ENCODE results near the gene BPTF.
"Not testable (repeated sequence)": the region's sequence is repeated elsewhere in the genome, so short reads cannot be mapped to it uniquely, and the experiment has no call there.

Gene BPTF

GRCh38 chr17:67833134-67833533, 7.8 kb downstream of the BPTF start:
- no peak for DNase-seq (ENCODE audit: low spot score)

- peak; percentile 58 for DNase-seq (ENCODE audit: low spot score)
Measured at GRCh38 chr17:67833946-67834631, 8.8 kb downstream of the BPTF start.

- no peak for DNase-seq (ENCODE audit: low spot score)
Measured at GRCh38 chr17:67834634-67835033, 9.3 kb downstream of the BPTF start.

DNA sequence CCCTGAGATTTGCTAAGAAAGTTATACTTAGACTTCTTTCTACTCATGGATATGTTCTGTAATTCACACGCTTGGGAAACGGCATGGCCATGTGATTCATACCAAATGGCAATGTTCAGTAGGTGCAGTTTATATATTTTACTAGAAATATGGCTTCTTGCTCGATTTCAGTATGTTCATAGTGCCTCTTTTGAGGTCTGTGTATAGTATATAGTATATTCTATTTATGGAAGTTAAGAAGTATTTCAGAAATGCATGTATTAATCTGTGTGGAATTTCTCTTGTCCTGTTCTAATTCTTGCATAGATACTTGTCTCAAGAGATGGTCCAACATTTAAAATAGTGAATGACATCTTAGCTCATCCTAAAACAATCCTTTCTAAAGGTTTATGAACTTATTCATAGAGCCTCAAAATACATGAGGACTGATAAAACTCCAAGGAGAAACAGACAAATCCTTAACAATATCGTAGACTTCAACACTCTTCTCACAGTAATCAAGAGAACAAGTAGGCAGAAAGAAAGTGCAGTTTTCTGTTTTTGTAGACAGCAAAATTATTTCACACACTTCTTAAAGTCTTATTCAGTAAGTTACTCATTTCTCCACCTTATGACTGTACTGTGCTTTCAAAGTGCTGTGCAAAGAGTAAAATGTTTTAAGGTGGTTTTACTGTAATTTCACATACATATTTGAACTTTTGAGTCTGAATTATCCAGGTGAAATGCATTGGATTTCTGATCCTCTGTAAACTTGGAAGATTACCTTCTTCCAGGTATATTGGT, 11.1 kb downstream of the BPTF start:
- no peak for DNase-seq (ENCODE audit: low spot score)

- no peak for DNase-seq (ENCODE audit: low spot score)
Measured at GRCh38 chr17:67837965-67838364, 12.7 kb downstream of the BPTF start.

DNA sequence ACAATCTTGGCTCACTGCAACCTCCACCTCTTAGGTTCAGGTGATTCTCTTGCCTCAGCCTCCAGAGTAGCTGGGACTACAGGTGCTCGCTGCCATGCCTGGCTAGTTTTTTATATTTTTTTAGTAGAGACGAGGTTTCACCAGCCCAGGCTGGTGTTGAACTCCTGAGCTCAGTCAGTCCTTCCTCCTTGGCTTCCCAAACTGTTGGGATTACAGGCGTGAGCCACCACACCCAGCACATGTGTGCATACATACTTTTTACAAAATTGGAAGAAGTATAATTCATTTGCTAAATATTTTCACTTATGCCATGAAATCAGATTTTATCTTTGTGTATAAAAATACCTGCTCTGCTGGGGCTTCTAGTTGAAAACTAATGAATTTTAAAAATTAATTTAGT, 13.2 kb downstream of the BPTF start:
- no peak for DNase-seq (ENCODE audit: low spot score)

- no peak for DNase-seq (ENCODE audit: low spot score)
Measured at GRCh38 chr17:67841992-67842391, 16.7 kb downstream of the BPTF start.

DNA sequence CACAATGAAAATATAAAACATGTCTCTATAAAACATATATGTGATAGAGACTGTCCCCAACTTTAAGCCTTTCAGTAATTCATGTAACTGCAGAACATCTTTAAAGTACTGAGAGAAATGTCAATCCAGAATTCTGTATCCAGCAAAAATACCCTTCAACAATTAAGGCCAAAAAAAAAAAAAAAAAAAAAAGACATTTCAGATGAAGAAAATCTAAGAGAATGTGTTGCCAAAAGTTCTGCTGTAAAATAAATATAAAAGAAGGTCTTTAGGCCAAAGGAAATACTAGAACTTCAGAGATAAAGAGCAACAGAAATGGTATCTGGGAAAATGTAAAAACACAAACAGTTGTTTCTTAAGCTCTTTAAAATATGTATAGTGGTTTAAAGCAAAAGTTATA, 17.3 kb downstream of the BPTF start:
- DNase-seq (ENCODE audit: low spot score), result no peak

- no peak for DNase-seq (ENCODE audit: low spot score)
Measured at GRCh38 chr17:67845374-67845773, 20.1 kb downstream of the BPTF start.

- not testable (repeated sequence) for DNase-seq (ENCODE audit: low spot score)
Measured at GRCh38 chr17:67848189-67848588, 22.9 kb downstream of the BPTF start.

- not testable (repeated sequence) for DNase-seq (ENCODE audit: low spot score)
Measured at GRCh38 chr17:67848846-67849245, 23.5 kb downstream of the BPTF start.

DNA sequence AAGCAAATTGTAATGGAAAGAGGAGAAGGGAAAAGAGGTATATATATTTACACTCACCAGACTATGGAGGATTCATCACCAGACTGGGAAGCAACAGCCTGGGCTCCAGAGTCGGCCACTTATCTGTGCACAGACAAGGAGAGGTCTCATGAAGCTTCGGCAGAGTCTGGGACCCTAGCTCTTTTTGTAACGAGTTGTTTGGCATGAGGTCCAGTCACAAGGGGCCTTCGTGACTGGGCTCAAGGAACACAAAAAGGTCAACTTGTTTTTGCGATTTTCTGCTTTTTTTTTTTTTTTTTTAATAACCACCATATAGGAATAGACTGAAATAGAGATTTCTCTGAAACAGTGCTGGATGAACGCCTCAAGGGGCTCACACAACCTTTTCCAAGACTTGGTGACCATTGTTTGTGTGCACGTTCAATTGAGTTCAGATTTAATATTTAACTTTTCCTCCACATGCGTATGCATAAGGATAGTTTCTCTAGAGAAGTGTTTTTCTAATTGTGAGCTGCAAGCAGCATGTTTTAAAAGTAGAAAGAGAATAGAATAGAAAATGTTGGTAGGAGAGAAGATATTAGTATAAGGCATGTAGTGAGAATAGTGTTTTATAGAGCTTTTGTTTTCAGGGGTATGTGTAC, 25.8 kb downstream of the BPTF start:
- DNase-seq (ENCODE audit: low spot score), result no peak

DNA sequence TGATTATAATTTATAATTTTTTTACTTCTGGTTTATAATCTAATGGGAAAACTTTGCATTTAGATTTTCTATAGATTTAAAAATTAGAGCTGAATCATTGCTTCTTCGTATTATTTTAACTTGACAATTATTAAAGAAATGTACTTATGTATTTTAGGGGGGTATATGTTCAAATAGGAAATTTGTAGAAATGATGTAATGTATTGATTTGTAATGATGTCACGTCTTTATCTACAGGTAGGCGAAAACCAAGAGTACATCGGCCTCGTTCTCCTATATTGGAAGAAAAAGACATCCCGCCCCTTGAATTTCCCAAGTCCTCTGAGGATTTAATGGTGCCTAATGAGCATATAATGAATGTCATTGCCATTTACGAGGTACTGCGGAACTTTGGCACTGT, 28.4 kb downstream of the BPTF start:
- no peak for DNase-seq (ENCODE audit: low spot score)

GRCh38 chr17:67854378-67854777, 29.1 kb downstream of the BPTF start:
- DNase-seq (ENCODE audit: low spot score), result no peak

DNA sequence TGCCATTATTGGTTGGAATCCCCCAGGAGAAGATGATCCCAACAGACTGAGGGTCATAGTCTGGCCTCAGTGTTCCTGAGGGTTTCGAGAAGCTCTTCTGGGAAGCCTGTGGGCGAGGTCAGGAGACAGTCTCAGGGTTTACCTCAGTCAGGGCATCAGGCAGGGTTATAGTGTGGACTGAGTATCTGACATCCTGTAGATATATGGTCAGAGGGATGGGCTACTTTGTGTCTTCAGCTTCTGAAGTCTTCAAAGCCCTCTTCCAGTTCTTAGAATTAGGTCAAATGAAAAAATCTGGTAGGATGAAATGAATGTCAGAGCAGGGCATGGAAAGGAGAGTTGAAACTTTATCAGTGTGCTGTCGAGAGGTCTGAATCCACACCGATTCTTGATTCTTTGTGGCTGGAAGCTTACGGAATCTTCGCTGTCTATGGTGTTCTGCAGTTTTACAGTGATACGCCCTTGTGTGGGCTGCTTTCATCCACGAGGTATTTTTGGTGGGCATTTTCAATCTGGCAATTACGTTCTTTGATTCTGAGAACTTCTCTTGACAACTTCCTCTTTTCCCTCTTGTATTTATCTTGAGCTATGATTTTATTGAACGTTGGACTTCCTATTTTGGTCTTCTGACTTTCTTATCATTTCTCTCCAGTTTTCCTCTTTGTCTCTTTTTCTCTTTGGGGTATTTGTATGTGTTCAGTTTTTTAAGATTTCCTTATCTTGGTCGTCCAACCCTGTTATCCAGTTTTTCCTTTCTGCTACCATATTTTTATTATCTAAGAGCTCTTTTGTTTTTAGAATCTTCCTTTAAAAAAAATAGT, 30.4 kb downstream of the BPTF start:
- no peak for DNase-seq (ENCODE audit: low spot score)

DNA sequence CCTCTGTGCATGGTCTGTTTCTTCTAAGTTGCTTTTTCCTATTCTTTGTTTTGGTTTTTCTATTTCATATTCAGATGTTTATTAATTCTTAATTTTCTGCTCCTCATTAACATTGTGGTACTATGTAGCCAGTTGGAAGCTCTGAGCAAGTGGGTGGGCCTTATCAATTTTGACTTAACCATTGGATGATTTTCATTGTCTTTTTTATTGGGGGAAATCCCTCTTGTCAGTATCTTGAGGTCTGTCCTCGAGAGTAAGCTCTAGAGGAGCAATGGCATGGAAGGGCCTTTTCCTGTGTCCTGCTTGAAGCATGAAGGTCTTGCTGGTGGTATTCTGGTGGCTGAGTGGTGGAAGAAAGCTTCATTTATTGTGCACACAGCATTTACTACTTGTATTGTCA, 31.1 kb downstream of the BPTF start:
- DNase-seq (ENCODE audit: low spot score), result not testable (repeated sequence)

DNA sequence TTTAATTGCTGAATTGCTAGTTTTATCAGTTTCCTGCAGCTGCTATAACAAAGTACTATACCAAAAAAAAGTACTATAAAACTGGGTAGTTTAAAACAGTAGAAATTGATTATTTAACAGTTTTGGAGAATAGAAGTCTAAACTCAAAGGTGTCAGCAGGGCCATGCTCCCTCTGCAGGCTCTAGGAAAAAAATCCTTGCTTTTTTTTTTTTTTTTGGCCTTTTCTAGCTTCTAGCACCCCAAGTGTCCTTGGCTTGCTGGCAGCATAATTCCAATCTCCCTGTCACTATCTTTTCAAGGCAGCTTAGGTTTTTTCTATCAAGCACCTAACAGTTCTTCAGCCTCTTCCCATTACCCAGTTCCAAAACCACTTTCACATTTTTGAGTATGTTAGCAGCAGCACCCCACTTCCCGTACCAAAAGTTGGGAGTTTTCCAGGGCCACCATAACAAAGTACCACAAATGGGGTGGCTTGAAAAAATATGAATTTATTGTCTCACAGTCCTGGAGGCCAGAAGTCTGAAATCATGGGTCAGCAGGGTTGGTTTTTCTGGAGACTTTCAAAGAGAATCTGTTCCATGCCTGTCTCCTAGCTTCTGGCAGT, 37.4 kb downstream of the BPTF start:
- peak; percentile 44 for DNase-seq (ENCODE audit: low spot score)

DNA sequence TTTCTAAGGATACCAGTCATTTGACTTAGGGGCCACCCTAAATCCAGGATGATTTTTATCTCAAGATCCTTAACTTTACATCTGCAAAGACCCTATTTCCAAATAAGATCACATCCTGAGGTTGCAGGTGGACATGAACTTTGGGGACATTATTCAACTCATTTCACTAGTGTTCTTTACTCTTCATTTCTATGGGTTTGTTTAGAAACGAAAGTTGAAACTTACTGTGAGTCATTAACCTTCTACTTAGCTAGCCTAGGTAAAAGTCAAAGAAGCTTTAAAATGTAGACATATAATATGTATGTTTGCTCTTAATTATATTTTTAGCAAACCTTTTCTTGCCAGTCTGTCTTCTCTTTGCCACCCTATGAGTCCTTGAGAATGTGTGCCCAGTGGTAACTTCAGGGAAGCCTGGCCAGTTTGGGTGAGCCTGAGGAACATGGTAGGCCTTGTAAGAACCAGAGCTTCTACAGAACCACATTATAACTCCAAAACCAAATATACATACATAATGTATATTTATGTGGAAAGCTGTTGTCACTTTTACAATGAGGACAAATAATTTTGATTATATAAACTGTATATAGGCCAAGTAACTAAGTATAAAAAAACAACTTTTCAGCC, 38.4 kb downstream of the BPTF start:
- no peak for DNase-seq (ENCODE audit: low spot score)

- no peak for DNase-seq (ENCODE audit: low spot score)
Measured at GRCh38 chr17:67865438-67865837, 40.1 kb downstream of the BPTF start.

DNA sequence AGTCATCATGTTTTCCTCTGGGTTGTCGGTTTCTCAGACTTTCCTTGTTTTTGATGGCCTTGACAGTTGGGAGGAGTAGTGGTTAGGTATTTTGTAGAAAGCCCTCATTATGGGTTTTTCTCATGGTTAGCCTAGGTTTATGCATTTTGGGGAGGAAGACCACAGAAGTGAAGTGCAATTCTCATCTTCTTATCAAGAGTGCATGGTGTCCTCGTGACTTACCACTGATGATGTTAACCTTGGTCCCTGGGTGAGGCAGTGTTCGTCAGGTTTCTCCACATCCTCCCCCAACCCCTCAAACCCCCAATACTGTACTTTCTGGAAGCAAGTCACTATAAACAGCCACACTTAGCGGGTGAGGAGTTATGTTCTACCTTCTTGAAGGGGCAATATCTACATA, 42.3 kb downstream of the BPTF start:
- no peak for DNase-seq (ENCODE audit: low spot score)

GRCh38 chr17:67868176-67868575, 42.9 kb downstream of the BPTF start:
- no peak for DNase-seq (ENCODE audit: low spot score)

Data from hematopoietic multipotent progenitor cell treated with erythropoietin and hydrocortisone succinate and interleukin-3 and kit ligand, for 17 days (in vitro differentiated cells).